Neural crest cell (in vitro differentiated cells): Measurements from ENCODE around the gene WSCD1. TPM values are rescaled to one million over a fixed set of nuclear protein-coding genes. Genes with fewer than 3 reads are reported as not detected.

ENCODE experiments used
- DNase-seq: peaks from one replicate; pipeline ENCODE4 v3.0.0; 2021; ENCODE audit warnings: low read depth, mixed read lengths, low spot score
- H3K27ac Mint-ChIP-seq: one replicate; pipeline ENCODE4 v1.8.0; 2021; ENCODE audit warnings: mild to moderate bottlenecking, mixed read lengths; ENCODE audit not compliant: unreplicated experiment
- H3K27me3 Mint-ChIP-seq: 2 replicates; pipeline ENCODE4 v1.8.0; 2021; ENCODE audit warnings: low read depth, mild to moderate bottlenecking, mixed read lengths
- H3K36me3 Mint-ChIP-seq: 2 replicates; pipeline ENCODE4 v1.8.0; 2021; ENCODE audit warnings: low read depth, mild to moderate bottlenecking, mixed read lengths
- H3K4me1 Mint-ChIP-seq: 2 replicates; pipeline ENCODE4 v1.8.0; 2021; ENCODE audit warnings: mixed read lengths
- H3K4me3 Mint-ChIP-seq: one replicate; pipeline ENCODE4 v1.8.0; 2021; ENCODE audit warnings: mild to moderate bottlenecking, mixed read lengths
- H3K9me3 Mint-ChIP-seq: 2 replicates; pipeline ENCODE4 v1.8.0; 2021; ENCODE audit warnings: mixed read lengths
- total RNA-seq: library from RNA; stranded (reverse); gene quantifications from 2 replicates; pipeline ENCODE4 v1.2.1, GENCODE V29; 2021
- TF ChIP-seq, protein P1 (sequence below): fragments of 200-600 bp; sonication (generic); conservative IDR thresholded peaks from 2 replicates; pipeline ENCODE4 v1.5.0; 2021; ENCODE audit warnings: antibody characterized with exemption, mild to moderate bottlenecking

Gene WSCD1
- total RNA-seq, 1 donor from 2014 or later: 93.3 TPM

DNA sequence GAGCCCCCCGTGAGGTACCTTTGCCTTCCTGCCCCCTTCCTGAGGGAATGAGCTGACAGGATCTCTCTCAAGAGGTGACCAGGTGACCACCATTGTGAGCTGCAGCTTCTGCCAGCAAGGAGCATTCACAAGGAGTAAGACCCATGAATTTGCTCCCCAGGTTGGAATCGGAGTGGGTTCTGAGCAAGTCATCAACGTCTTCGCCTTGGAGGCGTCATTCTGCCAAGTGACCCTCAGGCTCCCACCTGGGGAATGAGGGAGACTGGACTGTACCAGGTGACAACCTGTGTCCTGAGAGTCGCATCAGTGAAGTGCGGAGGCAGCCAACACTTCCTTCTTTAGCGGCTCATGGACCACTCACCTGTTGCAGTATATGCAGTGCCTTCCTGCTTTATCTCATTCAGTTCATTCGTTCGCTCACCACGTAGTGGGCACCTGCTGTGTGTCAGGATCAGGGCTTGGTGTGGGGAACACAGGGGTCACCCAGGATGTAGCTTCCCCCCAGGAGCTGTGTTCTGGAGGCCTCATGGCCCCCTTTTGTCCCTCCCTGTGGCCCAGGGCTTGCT, 22.8 kb downstream of the WSCD1 start:
- DNase-seq: no peak
- Mint-ChIP-seq H3K27ac (no peak overlapping the region), H3K9me3 (no peaks in the 10 kb centered on the region), H3K4me1 (peaks cover 14% of the 10 kb centered on the region), H3K36me3 (peaks cover 24% of the 10 kb centered on the region), H3K27me3 (no peaks in the 10 kb centered on the region), H3K4me3 (no peak overlapping the region)
- TF ChIP-seq, protein P1, sequence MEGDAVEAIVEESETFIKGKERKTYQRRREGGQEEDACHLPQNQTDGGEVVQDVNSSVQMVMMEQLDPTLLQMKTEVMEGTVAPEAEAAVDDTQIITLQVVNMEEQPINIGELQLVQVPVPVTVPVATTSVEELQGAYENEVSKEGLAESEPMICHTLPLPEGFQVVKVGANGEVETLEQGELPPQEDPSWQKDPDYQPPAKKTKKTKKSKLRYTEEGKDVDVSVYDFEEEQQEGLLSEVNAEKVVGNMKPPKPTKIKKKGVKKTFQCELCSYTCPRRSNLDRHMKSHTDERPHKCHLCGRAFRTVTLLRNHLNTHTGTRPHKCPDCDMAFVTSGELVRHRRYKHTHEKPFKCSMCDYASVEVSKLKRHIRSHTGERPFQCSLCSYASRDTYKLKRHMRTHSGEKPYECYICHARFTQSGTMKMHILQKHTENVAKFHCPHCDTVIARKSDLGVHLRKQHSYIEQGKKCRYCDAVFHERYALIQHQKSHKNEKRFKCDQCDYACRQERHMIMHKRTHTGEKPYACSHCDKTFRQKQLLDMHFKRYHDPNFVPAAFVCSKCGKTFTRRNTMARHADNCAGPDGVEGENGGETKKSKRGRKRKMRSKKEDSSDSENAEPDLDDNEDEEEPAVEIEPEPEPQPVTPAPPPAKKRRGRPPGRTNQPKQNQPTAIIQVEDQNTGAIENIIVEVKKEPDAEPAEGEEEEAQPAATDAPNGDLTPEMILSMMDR: no peak

DNA sequence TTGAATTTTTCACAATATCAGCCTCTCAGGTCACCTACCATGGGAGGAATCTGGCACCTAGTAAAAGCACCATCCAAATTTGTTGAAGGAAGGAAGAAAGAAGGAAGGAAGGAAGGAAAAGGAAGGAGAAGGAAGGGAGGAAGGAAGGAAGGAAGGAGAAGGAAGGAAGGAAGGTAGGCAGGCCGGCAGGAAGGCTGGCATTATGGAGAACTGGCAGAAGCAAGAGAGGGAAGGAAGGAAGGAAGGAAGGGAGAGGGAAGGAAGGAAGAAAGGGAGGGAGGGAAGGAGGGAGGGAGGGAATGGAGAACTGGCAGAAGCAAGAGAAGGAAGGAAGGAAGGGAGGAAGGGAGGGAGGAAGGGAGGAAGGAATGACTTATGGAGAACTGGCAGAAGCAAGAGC, 24.3 kb downstream of the WSCD1 start:
- Mint-ChIP-seq H3K27me3 (no peaks in the 10 kb centered on the region), H3K4me3 (no peak overlapping the region), H3K27ac (peak overlapping the region; percentile 72), H3K9me3 (no peaks in the 10 kb centered on the region), H3K36me3 (peaks cover 22% of the 10 kb centered on the region), H3K4me1 (peaks cover 11% of the 10 kb centered on the region)
- no peak for DNase-seq
- TF ChIP-seq, protein P1: no peak

DNA sequence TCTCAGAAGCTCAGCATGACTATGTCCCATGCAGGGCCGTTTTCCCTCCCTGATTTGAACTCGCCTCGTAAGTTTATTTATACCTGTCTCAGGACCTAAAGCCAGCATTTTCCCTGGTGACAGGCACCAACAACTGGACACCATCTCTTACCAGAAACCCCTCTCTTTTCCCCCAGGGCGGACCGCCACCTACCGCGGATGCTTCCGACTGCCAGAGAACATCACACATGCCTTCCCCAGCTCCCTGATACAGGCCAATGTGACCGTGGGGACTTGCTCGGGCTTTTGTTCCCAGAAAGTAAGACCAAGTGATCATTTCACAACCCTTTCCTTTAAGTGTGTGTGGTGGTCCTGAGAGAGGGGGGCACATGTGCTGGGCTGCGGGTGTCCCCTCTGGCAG, 24.7 kb downstream of the WSCD1 start:
- H3K27me3 Mint-ChIP-seq: no peaks in the 10 kb centered on the region
- DNase-seq: no peak
- H3K27ac Mint-ChIP-seq: peak overlapping the region; percentile 67
- peaks cover 11% of the 10 kb centered on the region for H3K4me1 Mint-ChIP-seq
- no peak overlapping the region for H3K4me3 Mint-ChIP-seq
- TF ChIP-seq, protein P1: no peak
- H3K9me3 Mint-ChIP-seq: no peaks in the 10 kb centered on the region
- H3K36me3 Mint-ChIP-seq: peaks cover 25% of the 10 kb centered on the region

DNA sequence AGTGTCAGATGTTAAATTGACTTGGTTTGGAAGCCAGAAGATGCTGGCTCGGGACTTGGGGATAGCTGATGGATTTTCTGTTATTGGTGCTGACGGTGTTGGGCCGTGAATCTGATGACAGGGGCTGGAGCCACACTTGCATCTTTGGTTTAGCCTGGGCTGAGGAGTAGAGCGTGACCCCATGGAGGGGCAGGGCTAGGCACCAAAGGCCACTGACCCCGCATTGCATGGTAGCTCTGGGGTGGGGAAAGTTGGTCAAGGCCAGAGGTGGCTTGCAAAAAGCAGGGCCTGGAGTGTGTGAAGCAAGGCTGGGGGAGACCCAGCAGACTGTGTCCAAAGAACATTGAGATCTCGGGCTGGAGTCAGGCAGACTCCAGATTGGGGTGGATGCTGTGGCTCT, 25.3 kb downstream of the WSCD1 start:
- Mint-ChIP-seq H3K27me3 (no peaks in the 10 kb centered on the region), H3K4me1 (peaks cover 11% of the 10 kb centered on the region), H3K36me3 (peaks cover 25% of the 10 kb centered on the region), H3K4me3 (no peak overlapping the region), H3K9me3 (no peaks in the 10 kb centered on the region), H3K27ac (no peak overlapping the region)
- TF ChIP-seq, protein P1: no peak
- no peak for DNase-seq

DNA sequence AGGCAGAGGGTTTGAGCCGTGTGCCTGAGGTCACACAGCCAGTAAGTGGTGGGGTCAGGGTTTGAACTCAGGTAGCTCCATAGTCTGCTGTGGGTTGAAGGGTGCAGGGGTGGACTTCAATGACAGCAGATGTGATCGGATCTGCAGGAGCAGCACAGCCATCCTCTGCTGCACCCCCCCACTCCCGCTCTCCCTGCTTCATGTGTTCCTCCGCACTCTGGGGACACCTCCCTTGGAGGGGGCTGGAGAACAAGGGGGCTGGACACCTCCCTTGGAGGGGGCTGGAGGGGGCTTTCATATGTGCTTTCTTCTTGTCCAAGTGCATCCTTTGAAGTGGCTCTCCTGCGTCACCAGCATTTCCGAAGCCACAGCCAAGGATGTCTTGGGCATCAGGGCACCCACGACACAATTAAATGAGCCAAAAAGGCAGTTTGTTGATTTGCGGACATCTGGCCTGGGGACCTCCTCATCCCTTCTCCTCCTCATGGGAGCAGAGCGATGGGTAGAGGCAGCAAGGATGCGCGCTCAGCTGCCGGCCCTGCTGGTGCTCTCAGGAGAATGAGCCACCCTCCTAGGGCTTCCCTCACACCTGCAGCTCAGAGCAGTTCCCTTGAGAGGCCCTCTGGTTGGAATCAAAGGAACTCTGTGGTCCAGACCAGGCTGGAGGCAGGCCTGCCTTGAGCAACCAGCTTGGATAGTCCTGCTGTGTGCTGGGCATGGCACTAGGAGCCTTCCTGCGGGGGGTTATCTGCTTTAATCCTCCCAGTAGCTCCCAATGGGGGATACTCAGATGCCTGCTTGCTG, 26.2 kb downstream of the WSCD1 start:
- Mint-ChIP-seq H3K27me3 (no peaks in the 10 kb centered on the region), H3K4me1 (peaks cover 12% of the 10 kb centered on the region), H3K36me3 (peaks cover 21% of the 10 kb centered on the region), H3K27ac (no peak overlapping the region), H3K9me3 (no peaks in the 10 kb centered on the region), H3K4me3 (no peak overlapping the region)
- DNase-seq: no peak
- TF ChIP-seq, protein P1: no peak
